Measurements from ENCODE around the gene MAP3K21.

MAP3K21 gene

DNA sequence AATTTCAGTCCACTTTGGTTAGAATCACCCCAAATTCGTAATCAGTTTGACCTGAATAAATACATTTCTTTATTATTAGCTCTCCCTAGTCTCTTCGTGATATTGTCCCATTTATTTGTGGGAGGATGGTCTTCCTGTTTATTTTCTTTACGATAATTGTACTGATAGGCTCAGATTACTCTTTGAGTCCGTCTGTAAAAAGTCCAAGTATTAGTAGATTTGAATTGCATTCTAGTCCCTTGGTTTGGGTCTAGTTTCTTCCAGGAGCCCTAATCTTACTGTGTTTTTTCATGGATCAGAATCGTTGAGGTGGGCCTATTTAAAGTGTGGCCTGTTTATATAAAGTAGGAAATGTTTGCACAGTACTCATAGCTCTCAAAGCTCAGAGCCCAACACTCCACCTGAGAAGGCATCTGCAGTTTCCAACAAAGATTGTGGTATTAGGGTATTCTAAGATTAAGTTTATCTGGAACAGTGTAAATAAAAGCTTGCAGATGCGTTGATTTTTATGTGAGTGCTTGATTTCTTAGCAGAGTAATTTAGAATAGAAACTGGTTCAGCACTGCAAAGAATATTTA lies 33.1 kb downstream of the MAP3K21 start:
- DNase-seq, result no peak

DNA sequence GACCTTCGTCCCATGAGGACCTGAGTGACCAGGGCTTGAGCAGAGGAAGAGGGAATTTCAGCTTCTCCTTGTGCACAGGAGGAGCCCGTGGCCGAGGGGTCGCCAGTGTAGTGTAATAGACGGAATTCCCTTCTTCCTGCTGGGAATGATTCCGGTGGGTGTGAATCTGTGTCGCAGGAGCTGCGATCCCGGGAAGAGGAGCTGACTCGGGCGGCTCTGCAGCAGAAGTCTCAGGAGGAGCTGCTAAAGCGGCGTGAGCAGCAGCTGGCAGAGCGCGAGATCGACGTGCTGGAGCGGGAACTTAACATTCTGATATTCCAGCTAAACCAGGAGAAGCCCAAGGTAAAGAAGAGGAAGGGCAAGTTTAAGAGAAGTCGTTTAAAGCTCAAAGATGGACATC lies 34.4 kb downstream of the MAP3K21 start:
- DNase-seq, result no peak

DNA sequence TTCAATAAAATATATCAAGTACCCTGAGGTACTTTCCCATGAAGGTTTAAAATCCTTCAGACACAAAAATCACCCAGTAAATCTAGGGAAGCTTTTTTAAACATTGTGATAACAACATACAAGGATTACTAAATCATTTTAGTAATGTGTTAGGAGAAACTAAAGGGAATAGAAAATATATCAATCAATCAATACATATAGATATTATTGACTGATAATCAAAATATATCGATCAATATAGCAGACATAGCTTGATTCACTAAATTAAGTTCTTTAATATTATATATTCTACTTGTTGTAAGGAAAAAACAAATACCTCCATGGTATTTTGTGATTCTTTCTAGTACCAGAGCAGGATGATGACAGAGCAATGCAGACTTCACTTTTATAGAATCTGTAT lies 35.2 kb downstream of the MAP3K21 start:
- no peak for DNase-seq

DNA sequence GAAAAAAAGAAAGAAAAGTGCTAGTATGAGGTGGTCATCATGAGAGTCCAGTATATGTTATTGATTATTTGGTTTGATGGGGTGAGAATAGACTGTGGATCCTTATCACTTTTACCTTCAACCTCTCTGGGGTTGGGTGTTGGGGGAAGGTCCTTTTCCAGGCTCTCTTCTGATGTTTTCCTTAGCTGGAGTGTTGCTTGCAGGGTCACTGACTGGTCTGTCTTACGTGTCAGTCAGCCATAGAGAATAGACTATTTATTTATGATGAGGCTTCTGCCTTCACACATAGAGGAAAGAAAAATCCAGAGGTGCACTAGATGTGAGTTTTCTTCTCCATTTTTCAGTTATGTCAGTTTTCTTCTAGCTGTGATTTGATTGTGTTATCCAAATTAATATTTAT lies 36.5 kb downstream of the MAP3K21 start:
- no peak for DNase-seq

DNA sequence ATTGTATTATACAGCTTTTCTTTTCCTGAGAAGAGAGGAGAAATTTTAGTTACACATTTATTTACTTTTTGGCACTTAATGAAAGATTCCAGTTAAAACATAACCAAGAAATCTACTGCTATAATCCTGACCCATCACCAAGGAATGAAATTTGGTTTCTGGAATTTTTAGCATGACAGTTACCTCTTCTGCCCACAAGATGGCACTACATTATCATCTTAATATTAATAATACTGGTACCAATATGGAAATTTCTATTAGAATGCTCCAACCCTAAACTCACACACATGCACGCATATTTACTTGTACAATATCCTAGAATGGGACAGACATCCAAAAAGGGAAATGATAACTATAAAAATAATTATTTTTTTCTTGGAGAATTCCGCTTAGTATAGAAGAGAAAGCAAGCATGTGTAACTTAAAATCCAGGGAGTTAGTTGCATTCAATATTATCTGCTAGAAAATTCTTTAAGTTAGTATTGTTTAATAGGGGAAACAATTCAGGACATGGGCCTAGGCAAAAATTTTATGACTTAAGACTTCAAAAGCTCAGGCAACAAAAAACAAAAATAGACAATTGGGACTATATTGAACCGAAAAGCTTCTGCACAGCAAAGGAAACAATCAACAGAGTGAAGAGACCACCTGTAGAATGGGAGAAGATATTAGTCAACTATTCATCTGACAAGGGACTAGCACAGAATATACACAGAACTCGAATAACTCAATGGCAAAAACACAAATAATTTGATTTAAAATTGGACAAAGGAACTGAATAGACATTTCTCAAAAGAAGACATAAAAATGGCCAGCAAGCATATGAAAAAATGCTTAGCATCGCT lies 37.4 kb downstream of the MAP3K21 start:
- no peak for DNase-seq

DNA sequence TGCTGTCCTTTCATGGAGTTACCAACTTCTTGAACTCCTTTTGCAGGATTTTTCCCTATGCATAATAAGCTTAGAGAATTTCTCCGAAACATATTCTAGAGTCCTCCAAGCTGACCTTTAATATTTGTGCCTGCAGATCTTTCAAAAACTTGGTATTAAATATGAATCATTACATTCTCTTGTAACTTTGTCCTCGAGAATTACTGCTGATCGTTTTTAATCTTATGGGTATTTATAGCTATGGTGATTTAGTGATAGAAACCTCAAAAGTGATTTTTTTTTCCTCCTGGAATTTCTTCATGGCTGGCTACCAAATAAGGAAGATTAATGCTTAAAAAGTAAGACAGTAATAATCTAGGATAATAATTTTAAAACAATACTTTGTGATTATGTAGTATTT lies 39.1 kb downstream of the MAP3K21 start:
- no peak for DNase-seq

DNA sequence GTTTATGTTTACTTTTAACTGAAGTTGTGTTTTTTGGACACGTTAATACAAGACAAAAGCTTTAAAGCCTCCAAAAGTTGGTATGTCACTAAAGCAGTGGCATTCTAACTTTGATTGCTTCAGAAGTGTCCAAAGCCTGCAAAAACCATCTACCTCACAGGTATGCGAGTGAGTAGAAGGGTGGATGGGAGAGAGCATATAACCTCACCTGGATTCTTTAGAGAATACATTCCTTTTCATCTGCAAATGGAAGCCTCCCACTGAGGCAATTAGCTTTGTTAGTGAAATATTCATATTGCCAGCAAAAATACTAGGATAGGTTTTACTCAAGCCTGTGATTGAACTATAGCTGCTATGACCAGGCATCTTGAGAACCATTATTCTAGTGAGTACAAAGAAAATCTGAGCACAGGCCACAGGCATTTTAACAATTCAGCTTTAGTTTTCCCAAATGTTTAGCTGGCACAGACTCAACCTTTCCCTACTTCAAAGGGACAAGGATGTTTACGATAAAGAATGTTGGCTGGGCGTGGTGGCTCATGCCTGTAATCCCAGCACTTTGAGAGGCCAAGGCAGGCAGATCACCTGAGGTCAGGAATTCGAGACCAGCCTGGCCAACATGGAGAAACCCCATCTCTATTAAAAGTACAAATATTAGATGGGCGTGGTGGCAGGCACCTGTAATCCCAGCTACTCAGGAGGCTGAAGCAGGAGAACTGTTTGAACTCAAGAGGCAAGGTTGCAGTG lies 39.7 kb downstream of the MAP3K21 start:
- DNase-seq, result no peak

DNA sequence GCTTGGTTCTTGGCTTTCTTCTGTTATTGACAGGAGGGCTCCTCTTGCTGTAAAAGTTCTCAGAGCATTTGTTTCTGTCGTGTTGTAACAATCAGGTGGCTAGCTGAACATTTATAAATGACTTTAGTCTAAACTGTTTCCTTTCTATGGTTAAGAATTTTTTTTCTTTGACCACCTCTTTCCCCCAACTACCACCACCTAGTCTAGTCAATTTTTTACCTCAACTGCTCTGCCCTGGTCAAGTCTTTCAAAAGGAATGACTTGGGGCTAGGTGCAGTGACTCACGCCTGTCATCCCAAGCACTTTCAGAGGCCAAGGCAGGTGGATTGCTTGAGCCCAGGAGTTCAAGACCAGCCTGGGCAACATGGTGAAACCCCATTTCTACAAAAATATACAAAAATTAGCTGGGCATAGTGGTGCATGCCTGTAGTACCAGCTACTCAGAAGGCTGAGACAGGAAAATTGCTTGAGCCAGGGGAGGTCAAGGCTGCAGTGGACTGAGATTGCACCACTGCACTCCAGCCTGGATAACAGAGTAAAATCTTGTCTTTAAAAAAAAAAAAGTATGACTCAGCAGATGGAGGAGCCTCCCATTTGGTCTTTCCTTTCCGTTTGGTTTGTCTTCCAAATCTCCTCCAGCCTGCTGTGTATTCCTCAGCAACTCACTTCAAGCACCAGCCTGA lies 40.7 kb downstream of the MAP3K21 start:
- DNase-seq, result no peak

DNA sequence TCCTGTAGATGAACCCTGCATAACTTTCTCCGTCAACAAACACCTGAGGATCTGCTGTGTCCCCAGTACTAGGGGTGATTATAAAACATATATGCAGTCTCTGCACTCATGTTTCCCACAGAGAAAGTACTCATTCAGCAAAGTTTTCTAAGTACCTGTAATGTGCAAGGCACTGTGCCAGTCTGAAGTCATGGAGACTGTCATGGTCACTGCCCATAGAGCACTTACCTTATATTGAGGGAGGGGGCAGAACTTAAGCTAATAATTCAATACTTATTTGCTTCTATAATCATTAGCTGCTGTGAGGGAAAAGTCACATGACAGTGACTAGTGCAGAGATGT lies 41.2 kb downstream of the MAP3K21 start:
- no peak for DNase-seq

DNA sequence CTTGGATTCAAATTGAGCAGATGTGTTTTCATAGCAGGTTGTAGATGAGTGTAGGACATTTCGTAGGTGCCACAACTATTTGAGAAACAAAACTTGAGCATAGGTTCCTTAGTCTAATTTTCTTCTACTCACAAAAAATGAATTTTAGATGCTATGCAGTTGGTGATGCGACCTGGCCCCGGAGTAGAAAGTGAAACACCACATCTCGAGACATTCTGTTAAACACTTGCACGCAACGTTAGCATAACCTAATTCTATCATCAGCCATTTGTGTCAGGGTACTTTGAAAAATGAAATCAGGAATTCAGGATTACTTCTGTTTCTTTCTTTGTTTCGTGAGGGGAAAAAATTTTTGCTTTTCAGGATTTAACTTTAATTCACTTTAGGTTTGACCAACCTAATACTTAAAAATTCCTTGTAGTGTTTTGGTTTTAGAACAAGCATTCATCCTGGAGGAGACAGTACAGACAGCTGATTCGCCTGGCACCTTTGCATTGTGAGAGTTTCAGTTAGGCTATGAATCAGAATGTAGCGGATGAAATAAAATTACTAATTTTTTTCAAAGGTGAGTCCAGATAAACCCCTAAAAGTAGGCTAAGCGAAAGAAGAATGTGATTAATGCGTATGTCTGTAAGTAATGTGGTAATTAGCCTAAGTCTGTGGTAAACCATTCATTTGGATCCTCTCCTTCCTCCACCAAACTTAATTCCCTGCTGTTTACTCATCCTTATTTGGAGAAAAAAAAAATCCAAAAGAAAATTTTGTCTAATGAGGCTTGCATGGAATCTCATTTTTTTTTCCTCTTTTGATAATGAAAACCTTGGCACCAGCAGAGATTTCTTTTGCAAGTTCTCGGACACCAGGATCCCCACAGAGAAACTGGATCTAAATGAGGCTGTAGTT lies 44.9 kb downstream of the MAP3K21 start:
- DNase-seq, result no peak

DNA sequence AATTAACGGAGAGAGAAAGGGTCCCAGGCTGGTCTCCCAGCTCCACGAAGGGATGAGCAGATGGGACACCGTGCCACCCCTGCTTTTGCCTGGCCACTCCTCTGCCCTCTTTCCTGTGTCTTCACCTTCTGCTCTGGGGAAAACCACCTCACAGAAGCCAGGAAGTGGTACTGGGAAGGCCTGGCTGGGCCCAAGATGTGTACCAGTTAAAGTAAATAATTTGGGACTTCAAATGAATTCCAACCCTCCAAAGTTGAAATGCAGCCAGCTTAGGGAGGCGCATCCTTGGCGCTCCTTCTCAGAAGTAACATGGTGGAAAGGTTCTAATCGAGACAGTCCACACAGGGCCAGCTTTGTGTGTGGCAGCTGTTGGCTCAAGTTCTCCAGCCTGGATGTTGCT lies 45.7 kb downstream of the MAP3K21 start:
- no peak for DNase-seq

DNA sequence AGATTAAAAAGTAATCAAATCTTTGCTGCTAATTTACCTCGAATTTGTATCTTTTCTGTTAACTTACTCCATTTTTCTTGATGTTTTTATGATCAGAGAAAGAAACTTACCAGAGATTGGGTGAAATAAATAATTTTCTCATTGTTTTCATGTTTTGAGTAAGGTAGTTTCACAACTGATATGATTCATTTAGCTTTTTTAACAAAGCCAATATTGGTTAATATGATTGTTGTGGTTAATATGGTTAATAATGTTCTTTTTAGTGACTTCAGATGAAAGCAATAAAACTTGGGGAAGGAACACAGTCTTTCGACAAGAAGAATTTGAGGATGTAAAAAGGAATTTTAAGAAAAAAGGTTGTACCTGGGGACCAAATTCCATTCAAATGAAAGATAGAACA lies 48.1 kb downstream of the MAP3K21 start:
- DNase-seq, result no peak

DNA sequence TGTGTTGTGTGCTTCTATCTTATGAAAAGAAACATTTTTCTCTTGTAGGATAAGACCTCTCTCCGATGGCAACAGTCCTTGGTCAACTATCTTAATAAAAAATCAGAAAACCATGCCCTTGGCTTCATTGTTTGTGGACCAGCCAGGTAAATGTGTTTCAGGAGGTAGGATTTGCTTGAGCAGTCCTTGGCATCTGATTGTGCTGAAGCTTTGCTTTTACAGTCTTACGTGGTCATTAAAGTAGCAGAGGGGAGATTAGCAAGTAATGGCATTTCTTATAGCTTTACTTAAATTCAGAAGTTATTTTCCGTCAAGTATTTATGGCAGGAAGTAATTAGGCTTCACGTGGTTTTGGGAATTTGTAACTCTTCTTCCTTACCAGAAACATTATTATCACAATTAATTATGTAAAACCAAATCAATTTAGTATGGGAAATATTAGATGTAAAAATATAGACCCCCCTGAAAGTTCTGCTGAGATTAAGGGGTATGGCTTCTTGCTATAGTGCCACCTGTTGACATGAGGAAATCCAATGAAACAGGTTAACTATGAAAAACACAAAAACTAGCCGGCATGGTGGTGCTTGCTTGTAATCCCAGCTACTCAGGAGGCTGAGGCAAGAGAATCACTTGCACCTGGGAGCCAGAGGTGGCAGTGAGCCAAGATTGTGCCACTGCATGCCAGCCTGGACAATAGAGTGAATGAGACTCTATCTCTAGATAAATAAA lies 49.0 kb downstream of the MAP3K21 start:
- DNase-seq, result no peak

DNA sequence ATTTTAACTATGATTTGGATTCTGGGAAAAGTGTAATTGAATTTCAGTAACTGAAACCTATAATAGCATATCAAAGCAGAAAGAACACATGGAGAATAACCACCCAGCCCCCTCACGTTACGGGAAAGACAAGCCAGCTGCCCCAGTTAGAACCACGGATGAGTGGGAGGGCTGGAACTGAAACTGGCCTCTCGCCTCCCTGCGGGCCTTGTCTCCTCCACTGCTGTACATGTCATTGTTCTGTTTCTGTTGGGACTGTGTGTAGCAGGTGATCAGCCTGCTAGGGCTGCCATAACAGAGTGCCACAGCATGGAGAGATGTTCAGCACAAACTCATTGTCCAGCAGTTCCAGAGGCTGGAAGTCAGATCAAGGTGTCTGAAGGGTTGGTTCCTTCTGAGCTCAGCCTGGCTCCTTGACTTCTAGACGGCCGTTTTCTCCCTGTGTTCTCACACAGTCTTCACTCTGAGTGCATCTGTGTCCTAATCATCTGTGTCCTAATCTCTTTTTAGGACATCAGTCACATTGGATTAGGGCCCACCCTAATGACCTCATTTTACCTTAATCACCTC lies 52.4 kb downstream of the MAP3K21 start:
- DNase-seq, result no peak

DNA sequence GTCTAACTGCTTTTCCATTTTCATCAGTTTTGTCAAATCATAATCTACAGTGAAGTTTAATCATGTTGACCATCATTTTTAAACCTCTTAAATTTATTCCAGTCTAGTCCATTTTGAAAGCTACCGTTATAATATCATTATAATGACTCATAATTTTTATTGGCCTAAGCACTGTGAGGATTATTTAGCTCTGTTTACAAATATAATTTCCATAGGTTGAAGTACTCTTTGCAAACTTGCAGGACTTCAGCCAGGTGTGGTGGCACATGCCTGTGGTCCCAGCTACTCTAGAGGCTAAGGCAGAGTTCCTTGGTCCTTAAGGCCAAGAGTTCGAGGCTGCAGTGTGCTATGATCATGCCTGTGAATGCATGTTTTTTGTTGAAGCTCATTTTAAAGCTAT lies 54.3 kb downstream of the MAP3K21 start:
- DNase-seq, result no peak

DNA sequence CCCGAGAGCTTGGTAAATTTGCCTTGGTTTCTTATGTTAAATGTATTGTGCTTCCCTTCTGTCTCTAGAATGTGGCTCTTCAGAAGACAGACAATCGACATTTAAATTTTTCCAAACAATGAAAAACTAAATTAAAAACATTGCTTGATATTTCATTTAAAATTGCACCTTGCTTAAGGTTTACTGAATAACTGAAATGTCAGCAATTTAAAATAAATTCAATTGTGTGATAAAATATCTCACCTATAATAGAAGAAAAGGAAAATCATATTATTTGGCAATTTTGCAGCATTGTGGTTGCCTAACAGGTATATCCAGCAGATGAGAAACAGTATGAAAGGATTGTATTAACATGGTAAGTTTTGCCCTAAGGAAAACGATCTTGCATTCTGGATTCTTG lies 56.5 kb downstream of the MAP3K21 start:
- no peak for DNase-seq

DNA sequence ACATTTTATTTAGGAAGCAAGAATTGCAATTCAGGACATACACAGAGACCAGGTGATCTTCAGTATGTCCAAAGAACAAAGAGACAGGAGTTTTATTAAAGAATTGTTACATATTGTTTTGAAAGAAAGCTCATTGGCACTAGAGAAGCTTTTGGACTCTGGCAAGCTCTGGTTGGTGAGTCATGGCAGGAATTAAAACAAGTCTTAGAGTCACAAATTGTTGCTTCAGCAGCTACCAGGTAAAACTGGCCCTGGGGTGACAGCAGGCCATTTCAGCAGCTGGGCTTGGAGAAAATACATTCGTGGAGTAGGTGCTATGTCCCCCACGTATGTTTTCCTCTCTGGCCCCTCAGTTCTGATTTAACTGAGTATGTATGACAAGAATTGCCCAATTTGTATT lies 58.8 kb downstream of the MAP3K21 start:
- DNase-seq, result no peak

DNA sequence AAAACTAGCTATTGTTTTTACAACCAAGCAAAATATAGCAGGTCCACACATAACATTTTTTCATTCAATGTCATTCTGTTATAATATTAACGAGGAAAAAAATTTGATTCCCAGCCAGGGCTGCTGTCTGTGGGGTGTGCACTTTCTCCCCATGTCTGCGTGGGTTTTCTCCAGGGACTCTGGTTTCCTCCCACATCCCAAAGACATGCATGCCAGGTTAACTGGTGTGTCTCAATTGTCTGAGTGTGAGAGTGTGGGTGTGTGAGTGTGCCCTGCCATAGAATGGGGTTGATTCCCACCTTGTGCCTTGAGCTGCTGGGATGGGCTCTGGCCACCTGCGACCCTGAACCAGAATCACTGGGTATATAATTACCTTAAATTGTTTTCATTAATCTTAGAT lies 60.1 kb downstream of the MAP3K21 start:
- no peak for DNase-seq

DNA sequence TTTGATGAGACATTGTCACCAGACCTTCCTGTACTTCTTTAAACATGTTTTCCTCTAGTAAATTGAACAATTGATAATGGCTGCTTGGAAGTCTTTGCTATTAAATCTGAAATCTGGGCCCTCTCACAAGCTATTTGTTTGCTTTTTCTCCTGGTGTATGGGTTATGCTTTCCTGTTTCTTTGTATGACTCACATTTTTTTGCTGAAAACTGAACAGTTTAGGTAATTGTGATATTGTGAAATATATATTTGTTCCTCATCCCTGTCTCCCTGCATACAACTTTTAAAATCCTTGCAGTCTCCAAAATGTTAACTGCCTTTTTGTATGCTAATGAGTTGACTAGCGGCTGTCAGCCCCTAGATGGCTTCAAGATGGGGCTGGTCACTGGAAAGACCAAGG lies 61.6 kb downstream of the MAP3K21 start:
- DNase-seq, result no peak

DNA sequence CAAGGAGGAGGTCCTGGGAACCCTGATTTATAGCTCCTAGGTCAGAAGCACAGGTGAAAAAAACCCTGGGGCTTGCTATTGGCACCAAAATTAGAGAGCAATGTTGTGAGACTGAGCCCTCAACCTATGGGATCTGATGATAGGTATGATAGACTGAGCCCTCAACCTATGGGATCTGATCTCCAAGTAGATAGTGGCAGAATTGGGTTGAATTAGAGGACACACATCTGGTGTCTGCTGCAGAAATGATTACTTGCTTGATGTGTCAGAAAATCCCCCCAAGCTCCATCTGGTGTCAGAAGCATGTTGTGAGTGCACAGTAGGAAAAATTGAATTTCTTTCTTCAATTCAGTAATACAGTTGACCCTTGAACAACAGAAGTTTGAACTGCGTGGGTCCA lies 62.4 kb downstream of the MAP3K21 start:
- DNase-seq, result no peak
